Ishikawa (cell line): Measurements from ENCODE around the gene GPR137B.

Experiments used
- CEBPB ChIP-seq: IDR thresholded peaks from 2 replicates; pipeline ENCODE4 v1.6.1; 2012
- CREB1 ChIP-seq: IDR thresholded peaks from 2 replicates; pipeline ENCODE4 v1.6.1; 2012; ENCODE audit warnings: low read depth
- EGR1 ChIP-seq: IDR thresholded peaks from 2 replicates; pipeline ENCODE4 v1.6.1; 2012
- EP300 ChIP-seq: IDR thresholded peaks from 2 replicates; pipeline ENCODE4 v1.6.1; 2012; ENCODE audit warnings: borderline replicate concordance
- FOXM1 ChIP-seq: IDR thresholded peaks from 2 replicates; pipeline ENCODE4 v1.6.1; 2012; ENCODE audit warnings: low read depth, borderline replicate concordance
- NFIC ChIP-seq: IDR thresholded peaks from 2 replicates; pipeline ENCODE4 v1.6.1; 2012
- RAD21 ChIP-seq: IDR thresholded peaks from 2 replicates; pipeline ENCODE4 v1.6.1; 2012; ENCODE audit warnings: low read depth
- TAF1 ChIP-seq: IDR thresholded peaks from 2 replicates; pipeline ENCODE4 v1.6.1; 2012; ENCODE audit warnings: low read depth, mild to moderate bottlenecking
- TCF12 ChIP-seq: IDR thresholded peaks from 2 replicates; pipeline ENCODE4 v1.6.1; 2012; ENCODE audit warnings: low read depth
- TEAD4 ChIP-seq: IDR thresholded peaks from 2 replicates; pipeline ENCODE4 v1.6.1; 2012
- YY1 ChIP-seq: IDR thresholded peaks from 2 replicates; pipeline ENCODE4 v1.6.1; 2012; ENCODE audit warnings: low read depth
- ZBTB7A ChIP-seq: IDR thresholded peaks from 2 replicates; pipeline ENCODE4 v1.6.1; 2012; ENCODE audit warnings: low read depth
- TF ChIP-seq, protein P1 (sequence below): IDR thresholded peaks from 2 replicates; pipeline ENCODE4 v1.6.1; 2012
- TF ChIP-seq, protein P2 (sequence below): IDR thresholded peaks from 2 replicates; pipeline ENCODE4 v1.6.1; 2012
- TF ChIP-seq, protein P3 (sequence below): IDR thresholded peaks from 2 replicates; pipeline ENCODE4 v1.6.1; 2012; ENCODE audit warnings: low read depth, mild to moderate bottlenecking

Gene GPR137B, protein sequence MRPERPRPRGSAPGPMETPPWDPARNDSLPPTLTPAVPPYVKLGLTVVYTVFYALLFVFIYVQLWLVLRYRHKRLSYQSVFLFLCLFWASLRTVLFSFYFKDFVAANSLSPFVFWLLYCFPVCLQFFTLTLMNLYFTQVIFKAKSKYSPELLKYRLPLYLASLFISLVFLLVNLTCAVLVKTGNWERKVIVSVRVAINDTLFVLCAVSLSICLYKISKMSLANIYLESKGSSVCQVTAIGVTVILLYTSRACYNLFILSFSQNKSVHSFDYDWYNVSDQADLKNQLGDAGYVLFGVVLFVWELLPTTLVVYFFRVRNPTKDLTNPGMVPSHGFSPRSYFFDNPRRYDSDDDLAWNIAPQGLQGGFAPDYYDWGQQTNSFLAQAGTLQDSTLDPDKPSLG

GRCh38 chr1:236142253-236143103 lies at the start of gene GPR137B:
TSS of gene GPR137B (plus strand) at chr1:236142539. CDS start at chr1:236142623, 84 bp downstream.
- TF ChIP-seq, protein P1, sequence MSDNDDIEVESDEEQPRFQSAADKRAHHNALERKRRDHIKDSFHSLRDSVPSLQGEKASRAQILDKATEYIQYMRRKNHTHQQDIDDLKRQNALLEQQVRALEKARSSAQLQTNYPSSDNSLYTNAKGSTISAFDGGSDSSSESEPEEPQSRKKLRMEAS, result peak; percentile 57; the same call in 1 of the 2 replicates
- TF ChIP-seq, protein P2, sequence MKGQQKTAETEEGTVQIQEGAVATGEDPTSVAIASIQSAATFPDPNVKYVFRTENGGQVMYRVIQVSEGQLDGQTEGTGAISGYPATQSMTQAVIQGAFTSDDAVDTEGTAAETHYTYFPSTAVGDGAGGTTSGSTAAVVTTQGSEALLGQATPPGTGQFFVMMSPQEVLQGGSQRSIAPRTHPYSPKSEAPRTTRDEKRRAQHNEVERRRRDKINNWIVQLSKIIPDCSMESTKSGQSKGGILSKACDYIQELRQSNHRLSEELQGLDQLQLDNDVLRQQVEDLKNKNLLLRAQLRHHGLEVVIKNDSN, result peak; percentile 79
- TF ChIP-seq CREB1 (no peak), TAF1 (0 out of 2 replicates have a peak, but pooled peaks have one; percentile 40), TEAD4 (no peak), EGR1 (peak; percentile 39; the same call in 1 of the 2 replicates)

GRCh38 chr1:236092899-236093298 lies 49.4 kb upstream of the GPR137B start:
- TF ChIP-seq TEAD4, result no peak

DNA sequence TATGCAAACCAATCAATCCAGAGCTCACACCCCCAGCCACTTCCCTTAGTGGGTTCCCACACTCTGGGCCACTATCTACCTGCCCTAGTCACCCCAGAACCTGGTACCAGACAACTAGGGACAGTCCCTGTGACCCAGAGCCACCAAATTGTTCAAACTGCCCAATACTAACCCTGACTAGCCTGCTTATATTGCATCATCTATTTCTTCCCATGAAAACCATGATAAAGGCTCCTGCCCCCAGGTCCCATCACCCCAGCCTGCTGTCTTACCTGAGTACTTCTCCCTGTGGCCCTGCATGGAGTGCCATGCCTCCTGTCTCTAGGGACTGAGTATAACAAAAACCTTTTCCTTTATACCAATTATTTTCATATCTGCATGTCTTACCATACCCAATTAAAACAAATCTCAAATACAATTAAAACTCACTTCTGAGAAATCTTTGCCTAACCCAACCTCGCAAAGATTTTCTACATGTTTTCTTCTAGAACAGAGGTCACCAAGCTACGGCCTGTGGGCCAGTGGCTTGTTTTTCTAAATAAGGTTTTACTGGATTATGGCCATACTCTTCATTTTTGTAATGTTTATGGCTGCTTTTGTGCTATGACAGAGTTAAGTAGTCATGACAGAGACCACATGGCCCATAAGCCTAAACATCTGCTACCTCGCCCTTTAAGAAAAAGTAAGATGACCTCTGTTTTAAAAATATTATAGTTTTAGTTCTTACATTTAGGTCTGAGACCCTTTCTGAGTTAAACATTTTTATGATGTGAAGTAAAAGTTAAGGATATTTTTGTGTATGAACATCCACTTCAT lies 46.4 kb upstream of the GPR137B start:
- TF ChIP-seq EP300 (no peak), YY1 (no peak), TAF1 (no peak), NFIC (no peak), TEAD4 (no peak)
- TF ChIP-seq, protein P1, result no peak

DNA sequence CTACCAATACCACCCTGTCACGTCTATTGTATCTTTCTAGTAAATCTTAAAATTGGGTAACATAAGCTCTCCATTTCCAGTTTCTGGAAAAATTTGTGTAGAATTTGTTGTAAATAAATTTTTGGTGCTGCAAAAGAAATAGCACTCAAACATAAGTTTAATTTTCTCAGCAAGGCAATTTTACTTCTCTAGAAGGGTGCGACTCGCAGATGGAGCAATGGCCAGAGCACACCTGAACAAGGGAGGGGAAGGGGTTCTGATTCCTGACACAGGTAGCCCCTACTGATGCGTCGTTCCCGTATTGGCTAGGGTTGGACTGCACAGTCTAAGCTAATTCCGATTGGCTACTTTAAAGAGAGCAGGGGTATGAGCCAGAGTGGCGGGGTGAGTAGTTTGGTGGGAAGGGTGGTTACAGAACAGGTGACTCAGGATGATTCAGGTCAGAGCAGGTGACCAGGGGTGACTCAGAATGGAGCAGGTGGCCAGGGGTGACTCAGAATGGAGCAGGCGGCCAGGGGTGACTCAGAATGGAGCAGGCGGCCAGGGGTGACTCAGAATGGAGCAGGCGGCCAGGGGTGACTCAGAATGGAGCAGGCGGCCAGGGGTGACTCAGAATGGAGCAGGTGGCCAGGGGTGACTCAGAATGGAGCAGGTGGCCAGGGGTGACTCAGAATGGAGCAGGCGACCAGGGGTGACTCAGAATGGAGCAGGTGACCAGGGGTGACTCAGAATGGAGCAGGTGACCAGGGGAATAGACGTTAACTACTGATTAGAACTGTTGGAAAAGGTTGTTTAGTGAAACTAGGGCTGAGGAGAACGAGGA lies 45.5 kb upstream of the GPR137B start:
- TF ChIP-seq EP300 (peak; percentile 64; the same call in 1 of the 2 replicates), NFIC (peak; percentile 67), TCF12 (peak; percentile 94), CEBPB (peak; percentile 39; the same call in 1 of the 2 replicates)
- TF ChIP-seq, protein P1, result peak; percentile 33; the same call in 1 of the 2 replicates
- TF ChIP-seq, protein P2, result peak; percentile 81

- no peak for TF ChIP-seq TCF12
- TF ChIP-seq, protein P1, result no peak
- no peak for TF ChIP-seq NFIC
- TF ChIP-seq RAD21, result no peak
- TF ChIP-seq TAF1, result no peak
- TF ChIP-seq EGR1, result no peak
- TF ChIP-seq FOXM1, result no peak
- TF ChIP-seq, protein P3, sequence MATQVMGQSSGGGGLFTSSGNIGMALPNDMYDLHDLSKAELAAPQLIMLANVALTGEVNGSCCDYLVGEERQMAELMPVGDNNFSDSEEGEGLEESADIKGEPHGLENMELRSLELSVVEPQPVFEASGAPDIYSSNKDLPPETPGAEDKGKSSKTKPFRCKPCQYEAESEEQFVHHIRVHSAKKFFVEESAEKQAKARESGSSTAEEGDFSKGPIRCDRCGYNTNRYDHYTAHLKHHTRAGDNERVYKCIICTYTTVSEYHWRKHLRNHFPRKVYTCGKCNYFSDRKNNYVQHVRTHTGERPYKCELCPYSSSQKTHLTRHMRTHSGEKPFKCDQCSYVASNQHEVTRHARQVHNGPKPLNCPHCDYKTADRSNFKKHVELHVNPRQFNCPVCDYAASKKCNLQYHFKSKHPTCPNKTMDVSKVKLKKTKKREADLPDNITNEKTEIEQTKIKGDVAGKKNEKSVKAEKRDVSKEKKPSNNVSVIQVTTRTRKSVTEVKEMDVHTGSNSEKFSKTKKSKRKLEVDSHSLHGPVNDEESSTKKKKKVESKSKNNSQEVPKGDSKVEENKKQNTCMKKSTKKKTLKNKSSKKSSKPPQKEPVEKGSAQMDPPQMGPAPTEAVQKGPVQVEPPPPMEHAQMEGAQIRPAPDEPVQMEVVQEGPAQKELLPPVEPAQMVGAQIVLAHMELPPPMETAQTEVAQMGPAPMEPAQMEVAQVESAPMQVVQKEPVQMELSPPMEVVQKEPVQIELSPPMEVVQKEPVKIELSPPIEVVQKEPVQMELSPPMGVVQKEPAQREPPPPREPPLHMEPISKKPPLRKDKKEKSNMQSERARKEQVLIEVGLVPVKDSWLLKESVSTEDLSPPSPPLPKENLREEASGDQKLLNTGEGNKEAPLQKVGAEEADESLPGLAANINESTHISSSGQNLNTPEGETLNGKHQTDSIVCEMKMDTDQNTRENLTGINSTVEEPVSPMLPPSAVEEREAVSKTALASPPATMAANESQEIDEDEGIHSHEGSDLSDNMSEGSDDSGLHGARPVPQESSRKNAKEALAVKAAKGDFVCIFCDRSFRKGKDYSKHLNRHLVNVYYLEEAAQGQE, result no peak
- TF ChIP-seq ZBTB7A, result no peak
- TF ChIP-seq CEBPB, result no peak
- TF ChIP-seq CREB1, result no peak
- no peak for TF ChIP-seq EP300
- TF ChIP-seq TEAD4, result no peak
These were observed 44.1 kb upstream of the GPR137B start for GRCh38 chr1:236098267-236098666.
